PC-9 (cell line): ENCODE results near the gene MACROD2.

ENCODE experiments used
- EZH2 ChIP-seq: fragments of 200-600 bp; sonication (generic); IDR thresholded peaks from 2 replicates; pipeline ENCODE4 v1.8.0; 2017; ENCODE audit warnings: antibody characterized with exemption, low read depth
- TF ChIP-seq, protein P1 (sequence below): fragments of 200-600 bp; sonication (generic); conservative IDR thresholded peaks from 2 replicates; pipeline ENCODE4 v1.6.1; 2017; ENCODE audit warnings: mixed run types, antibody characterized with exemption, mild to moderate bottlenecking, moderate library complexity

DNA sequence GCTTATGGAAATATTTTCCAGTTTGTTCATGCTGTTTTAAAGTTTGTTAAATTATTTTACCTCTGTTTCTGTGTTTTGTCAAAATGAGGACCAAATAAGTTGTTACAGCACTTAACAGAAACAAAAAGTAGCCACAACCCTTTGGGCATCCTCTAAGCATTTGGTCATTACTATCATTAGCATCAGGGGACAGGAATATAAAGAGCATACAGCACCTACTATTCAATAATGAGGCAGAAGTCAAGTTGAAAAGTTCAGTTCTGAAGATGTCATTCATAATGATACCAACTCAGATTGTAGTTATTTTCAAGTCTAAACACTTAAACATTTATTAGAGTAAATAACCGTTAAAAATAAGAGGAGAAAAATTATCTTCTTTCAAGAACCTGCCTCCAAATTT is 1204.4 kb downstream of the MACROD2 start:
- TF ChIP-seq, protein P1, sequence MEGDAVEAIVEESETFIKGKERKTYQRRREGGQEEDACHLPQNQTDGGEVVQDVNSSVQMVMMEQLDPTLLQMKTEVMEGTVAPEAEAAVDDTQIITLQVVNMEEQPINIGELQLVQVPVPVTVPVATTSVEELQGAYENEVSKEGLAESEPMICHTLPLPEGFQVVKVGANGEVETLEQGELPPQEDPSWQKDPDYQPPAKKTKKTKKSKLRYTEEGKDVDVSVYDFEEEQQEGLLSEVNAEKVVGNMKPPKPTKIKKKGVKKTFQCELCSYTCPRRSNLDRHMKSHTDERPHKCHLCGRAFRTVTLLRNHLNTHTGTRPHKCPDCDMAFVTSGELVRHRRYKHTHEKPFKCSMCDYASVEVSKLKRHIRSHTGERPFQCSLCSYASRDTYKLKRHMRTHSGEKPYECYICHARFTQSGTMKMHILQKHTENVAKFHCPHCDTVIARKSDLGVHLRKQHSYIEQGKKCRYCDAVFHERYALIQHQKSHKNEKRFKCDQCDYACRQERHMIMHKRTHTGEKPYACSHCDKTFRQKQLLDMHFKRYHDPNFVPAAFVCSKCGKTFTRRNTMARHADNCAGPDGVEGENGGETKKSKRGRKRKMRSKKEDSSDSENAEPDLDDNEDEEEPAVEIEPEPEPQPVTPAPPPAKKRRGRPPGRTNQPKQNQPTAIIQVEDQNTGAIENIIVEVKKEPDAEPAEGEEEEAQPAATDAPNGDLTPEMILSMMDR, result no peak
- TF ChIP-seq EZH2, result no peak
